DMS114 treated with DMSO at 0.1 percent for 48 hours (cell line): ENCODE results near the gene GNE.
"Not testable (repeated sequence)": the region's sequence is repeated elsewhere in the genome, so short reads cannot be mapped to it uniquely, and the experiment has no call there.

Experiments
- DNase-seq: peaks from one replicate; lab custom pipeline; 2025; ENCODE audit not compliant: unreplicated experiment; lab: John Stamatoyannopoulos, UW

GNE gene

GRCh38 chr9:36258208-36258995 is at the start of gene GNE:
TSS of gene GNE (minus strand) at chr9:36258448. CDS start at chr9:36249355, 9,093 bp downstream.
- DNase-seq: peak; percentile 80

- DNase-seq: no peak
These were observed 48.4 kb upstream of the GNE start for GRCh38 chr9:36306471-36307306.

GRCh38 chr9:36304366-36304765 is 46.1 kb upstream of the GNE start:
- not testable (repeated sequence) for DNase-seq

GRCh38 chr9:36301227-36301626 is 43.0 kb upstream of the GNE start:
- no peak for DNase-seq

- DNase-seq: no peak
These were observed 40.3 kb upstream of the GNE start for GRCh38 chr9:36298566-36298965.

- no peak for DNase-seq
These were observed 39.5 kb upstream of the GNE start for GRCh38 chr9:36297798-36298197.

GRCh38 chr9:36294996-36295395 is 36.7 kb upstream of the GNE start:
- DNase-seq: not testable (repeated sequence)

- DNase-seq: no peak
These were observed 35.7 kb upstream of the GNE start for GRCh38 chr9:36293918-36294317.

- no peak for DNase-seq
These were observed 34.9 kb upstream of the GNE start for GRCh38 chr9:36293171-36293570.

- DNase-seq: no peak
These were observed 34.4 kb upstream of the GNE start for GRCh38 chr9:36292641-36293040.

- no peak for DNase-seq
These were observed 32.7 kb upstream of the GNE start for GRCh38 chr9:36290996-36291395.

- no peak for DNase-seq
These were observed 31.7 kb upstream of the GNE start for GRCh38 chr9:36289836-36290435.

- no peak for DNase-seq
These were observed 29.8 kb upstream of the GNE start for GRCh38 chr9:36288070-36288469.

- no peak for DNase-seq
These were observed 28.1 kb upstream of the GNE start for GRCh38 chr9:36286388-36286787.

GRCh38 chr9:36284226-36284625 is 26.0 kb upstream of the GNE start:
- no peak for DNase-seq

- no peak for DNase-seq
These were observed 24.0 kb upstream of the GNE start for GRCh38 chr9:36282275-36282674.

- DNase-seq: no peak
These were observed 22.7 kb upstream of the GNE start for GRCh38 chr9:36280989-36281388.

- no peak for DNase-seq
These were observed 20.0 kb upstream of the GNE start for GRCh38 chr9:36278243-36278642.

- no peak for DNase-seq
These were observed 18.5 kb upstream of the GNE start for GRCh38 chr9:36276781-36277181.

- DNase-seq: no peak
These were observed 18.0 kb upstream of the GNE start for GRCh38 chr9:36276254-36276653.

GRCh38 chr9:36275060-36275459 is 16.8 kb upstream of the GNE start:
- no peak for DNase-seq

- DNase-seq: not testable (repeated sequence)
These were observed 15.1 kb upstream of the GNE start for GRCh38 chr9:36273354-36273753.
